PC-3 (cell line): ENCODE results near the gene LYRM4. TPM values are rescaled to one million over a fixed set of nuclear protein-coding genes. Genes with fewer than 3 reads are reported as not detected.

Experiments used
- ATAC-seq: fragments of 200-7000 bp; cut with Tn5 transposase; 2 replicates; pipeline ENCODE4 v1.9.1; 2020; ENCODE audit warnings: mild to moderate bottlenecking, moderate library complexity
- BruUV-seq: library from RNA; stranded (reverse); fragments of 400-500 nt; replicated peaks from 2 replicates; lab custom pipeline; 2021; lab: Mats Ljungman, UMichigan
- CTCF ChIA-PET: fragments of 300-600 bp; sonication (Branson Sonifier 250); formaldehyde crosslinking; loops from one replicate; lab custom pipeline; 2022; ENCODE audit warnings: antibody characterized with exemption; lab: Charles Lee
- POLR2A ChIA-PET: fragments of 300-600 bp; sonication (Branson Sonifier 250); formaldehyde crosslinking; loops from one replicate; lab custom pipeline; 2022; ENCODE audit warnings: antibody characterized with exemption; ENCODE audit not compliant: unreplicated experiment; lab: Charles Lee
- DNase-seq: peaks from one replicate; pipeline ENCODE4 v3.0.0-alpha.2; 2015
- H2AFZ ChIP-seq: fragments of 300-600 bp; sonication (generic); 2 replicates; pipeline ENCODE4 v1.6.0; 2016; ENCODE audit warnings: antibody characterized with exemption, low read length
- H3F3A ChIP-seq: fragments of 300-600 bp; sonication (generic); one replicate; pipeline ENCODE4 v1.6.0; 2017; ENCODE audit warnings: antibody characterized with exemption, low read length, control low read depth, mild to moderate bottlenecking; ENCODE audit not compliant: unreplicated experiment
- H3K27ac ChIP-seq: fragments of 300-600 bp; sonication (generic); 2 replicates; pipeline ENCODE4 v1.5.1; 2016; ENCODE audit warnings: mild to moderate bottlenecking, low read length
- H3K27me3 ChIP-seq: fragments of 300-600 bp; sonication (generic); 2 replicates; pipeline ENCODE4 v1.6.1; 2016; ENCODE audit warnings: low read length, mixed read lengths
- H3K36me3 ChIP-seq: fragments of 300-600 bp; sonication (generic); 2 replicates; pipeline ENCODE4 v1.6.1; 2016; ENCODE audit warnings: low read depth, mixed run types, low read length, mixed read lengths
- H3K4me1 ChIP-seq: fragments of 300-600 bp; sonication (generic); 2 replicates; pipeline ENCODE4 v1.5.1; 2016; ENCODE audit warnings: low read length; ENCODE audit not compliant: insufficient read depth
- H3K4me2 ChIP-seq: fragments of 300-600 bp; sonication (generic); 2 replicates; pipeline ENCODE4 v1.6.0; 2016; ENCODE audit warnings: low read length
- H3K4me3 ChIP-seq: fragments of 300-600 bp; sonication (generic); 2 replicates; pipeline ENCODE4 v1.5.1; 2016; ENCODE audit warnings: mild to moderate bottlenecking, low read length, mixed read lengths
- H3K79me2 ChIP-seq: fragments of 300-600 bp; sonication (generic); 2 replicates; pipeline ENCODE4 v1.6.1; 2017; ENCODE audit warnings: low read length, mixed read lengths
- H3K9ac ChIP-seq: fragments of 300-600 bp; sonication (generic); 2 replicates; pipeline ENCODE4 v1.6.0; 2016; ENCODE audit warnings: mild to moderate bottlenecking, low read length
- H3K9me2 ChIP-seq: fragments of 300-600 bp; sonication (generic); replicated peaks from 2 replicates; pipeline ENCODE4 v1.6.1; 2016; ENCODE audit warnings: mixed run types, low read length, mixed read lengths
- H3K9me3 ChIP-seq: fragments of 300-600 bp; sonication (generic); 2 replicates; pipeline ENCODE4 v1.6.1; 2016; ENCODE audit warnings: low read length, mixed read lengths
- H4K20me1 ChIP-seq: fragments of 300-600 bp; sonication (generic); 2 replicates; pipeline ENCODE4 v1.6.1; 2016; ENCODE audit warnings: low read length, mixed read lengths
- CTCF ChIP-seq: fragments of 300-600 bp; sonication (generic); conservative IDR thresholded peaks from 2 replicates; pipeline ENCODE4 v1.5.1; 2017; ENCODE audit warnings: antibody characterized with exemption, low read depth, mild to moderate bottlenecking, low read length
- EZH2 ChIP-seq: fragments of 300-600 bp; sonication (generic); IDR thresholded peaks from one replicate; pipeline ENCODE4 v1.6.1; 2017; ENCODE audit warnings: antibody characterized with exemption, mild to moderate bottlenecking, low read length; ENCODE audit not compliant: unreplicated experiment
- EZH2phosphoT487 ChIP-seq: fragments of 300-600 bp; sonication (generic); IDR thresholded peaks from 2 replicates; pipeline ENCODE4 v1.6.1; 2018; ENCODE audit warnings: mild to moderate bottlenecking, antibody characterized with exemption, low read length, borderline replicate concordance
- intact Hi-C: fragments of 100-400 bp; cut with micrococcal nuclease; formaldehyde crosslinking; loops from 2 replicates; pipeline ENCODE4 v1.9.0; 2023
- total RNA-seq: library from RNA; depleted of rRNA; stranded (reverse); fragments of >200 nt; gene quantifications from 2 replicates; pipeline ENCODE4 v1.2.3, GENCODE V29; 2014

Gene LYRM4
- total RNA-seq, 1 experiment from 2014 or later = 27.7 TPM

GRCh38 chr6:5142131-5142530, 118.6 kb downstream of the LYRM4 start:
- no peaks in the 10 kb centered on the region for H3K27me3 ChIP-seq
- H3K27ac ChIP-seq = no peak overlapping the region
- BruUV-seq = no TSS peak
- H3F3A ChIP-seq = no peaks in the 10 kb centered on the region
- no peaks in the 10 kb centered on the region for H3K79me2 ChIP-seq
- ChIA-PET CTCF (no interaction called here), POLR2A (no interaction called here)
- TF ChIP-seq EZH2 (no peak), CTCF (no peak), EZH2phosphoT487 (no peak)
- no peaks in the 10 kb centered on the region for H3K4me1 ChIP-seq
- no peaks in the 10 kb centered on the region for H3K9me3 ChIP-seq
- no peak overlapping the region for H3K9ac ChIP-seq
- ATAC-seq (no peak), DNase-seq (no peak)
- intact Hi-C loops = loop anchor here (2.0 kb wide), 1 partner anchor 73 kb away; no protein-coding TSS in a partner anchor
- no peak overlapping the region for H3K4me2 ChIP-seq
- no peaks in the 10 kb centered on the region for H3K9me2 ChIP-seq
- H3K36me3 ChIP-seq = no peaks in the 10 kb centered on the region
- no peak overlapping the region for H3K4me3 ChIP-seq
- no peaks in the 10 kb centered on the region for H4K20me1 ChIP-seq
- H2AFZ ChIP-seq = no peak overlapping the region

GRCh38 chr6:5141046-5141445, 119.7 kb downstream of the LYRM4 start:
- no peak for ATAC-seq
- CTCF ChIA-PET = no interaction called here

More at GRCh38 chr6:5141046-5141445, 119.7 kb downstream of the LYRM4 start:
- Histone ChIP-seq H3K27ac (no peak overlapping the region), H3K9me3 (no peaks in the 10 kb centered on the region), H3K27me3 (no peaks in the 10 kb centered on the region), H3K4me2 (no peak overlapping the region), H3K9me2 (no peaks in the 10 kb centered on the region), H3K79me2 (no peaks in the 10 kb centered on the region), H3K4me3 (no peak overlapping the region), H3K4me1 (no peaks in the 10 kb centered on the region), H3F3A (no peaks in the 10 kb centered on the region), H4K20me1 (no peaks in the 10 kb centered on the region), H3K9ac (no peak overlapping the region), H2AFZ (no peak overlapping the region), H3K36me3 (no peaks in the 10 kb centered on the region)
- DNase-seq = no peak
- intact Hi-C loops = no loop called here
- POLR2A ChIA-PET = no interaction called here
- TF ChIP-seq CTCF = no peak
- TF ChIP-seq EZH2phosphoT487 = no peak
- TF ChIP-seq EZH2 = no peak
- no TSS peak for BruUV-seq
